NCI-H1694 treated with DMSO at 0.1 percent for 48 hours (cell line): ENCODE data around the gene ZNF610.
"Not testable (repeated sequence)": the region's sequence is repeated elsewhere in the genome, so short reads cannot be mapped to it uniquely, and the experiment has no call there.

Experiments used
- DNase-seq: peaks from one replicate; lab custom pipeline; 2025; lab: John Stamatoyannopoulos, UW

ZNF610 gene

GRCh38 chr19:52336117-52336790, at the start of gene ZNF610:
Gene ZNF610, plus strand, starts transcription at chr19:52336243. Its CDS starts 12,930 bp downstream, at chr19:52349173.
- DNase-seq, result no peak

GRCh38 chr19:52286256-52286655, 49.8 kb upstream of the ZNF610 start:
- no peak for DNase-seq

GRCh38 chr19:52291781-52292180, 44.3 kb upstream of the ZNF610 start:
- DNase-seq, result no peak

- not testable (repeated sequence) for DNase-seq
Observed at GRCh38 chr19:52292946-52293345, 43.1 kb upstream of the ZNF610 start.

GRCh38 chr19:52296400-52296772, 39.7 kb upstream of the ZNF610 start:
- peak; percentile 31 for DNase-seq

GRCh38 chr19:52296773-52297600, 39.1 kb upstream of the ZNF610 start, which contains the start of gene ZNF480:
Gene ZNF480, plus strand, starts transcription at chr19:52297169. Its CDS starts 3,244 bp downstream, at chr19:52300413.
- peak; percentile 61 for DNase-seq

GRCh38 chr19:52297601-52298364, 38.3 kb upstream of the ZNF610 start:
- no peak for DNase-seq

GRCh38 chr19:52307275-52307674, 28.8 kb upstream of the ZNF610 start:
- no peak for DNase-seq

GRCh38 chr19:52322429-52322828, 13.6 kb upstream of the ZNF610 start:
- no peak for DNase-seq

GRCh38 chr19:52331757-52332156, 4.3 kb upstream of the ZNF610 start:
- no peak for DNase-seq

- DNase-seq, result no peak
Observed at GRCh38 chr19:52335768-52336116, 301 bp upstream of the ZNF610 start.

GRCh38 chr19:52336791-52337381, 843 bp downstream of the ZNF610 start:
- no peak for DNase-seq

- DNase-seq, result not testable (repeated sequence)
Observed at GRCh38 chr19:52339022-52339421, 3.0 kb downstream of the ZNF610 start.

GRCh38 chr19:52343548-52343947, 7.5 kb downstream of the ZNF610 start:
- DNase-seq, result no peak

- no peak for DNase-seq
Observed at GRCh38 chr19:52345162-52345561, 9.1 kb downstream of the ZNF610 start.

GRCh38 chr19:52351512-52351911, 15.5 kb downstream of the ZNF610 start:
- DNase-seq, result no peak

GRCh38 chr19:52366414-52366824, 30.4 kb downstream of the ZNF610 start:
- DNase-seq, result no peak

- no peak for DNase-seq
Observed at GRCh38 chr19:52369559-52370340, 33.7 kb downstream of the ZNF610 start, which contains the start of gene ZNF880. Gene ZNF880, plus strand, starts transcription at chr19:52369923. Its CDS starts 43 bp downstream, at chr19:52369966.

- no peak for DNase-seq
Observed at GRCh38 chr19:52370341-52370710, 34.3 kb downstream of the ZNF610 start.

GRCh38 chr19:52391135-52391534, 55.1 kb downstream of the ZNF610 start:
- DNase-seq, result no peak
